HG02610 (cell line): Measurements from ENCODE around the gene LRRTM1.

Source experiments
- ATAC-seq: cut with Tn5 transposase; IDR thresholded peaks from one replicate; pipeline ENCODE4 v1.9.1; 2021; ENCODE audit warnings: mild to moderate bottlenecking, moderate library complexity; ENCODE audit not compliant: unreplicated experiment

Gene LRRTM1

DNA sequence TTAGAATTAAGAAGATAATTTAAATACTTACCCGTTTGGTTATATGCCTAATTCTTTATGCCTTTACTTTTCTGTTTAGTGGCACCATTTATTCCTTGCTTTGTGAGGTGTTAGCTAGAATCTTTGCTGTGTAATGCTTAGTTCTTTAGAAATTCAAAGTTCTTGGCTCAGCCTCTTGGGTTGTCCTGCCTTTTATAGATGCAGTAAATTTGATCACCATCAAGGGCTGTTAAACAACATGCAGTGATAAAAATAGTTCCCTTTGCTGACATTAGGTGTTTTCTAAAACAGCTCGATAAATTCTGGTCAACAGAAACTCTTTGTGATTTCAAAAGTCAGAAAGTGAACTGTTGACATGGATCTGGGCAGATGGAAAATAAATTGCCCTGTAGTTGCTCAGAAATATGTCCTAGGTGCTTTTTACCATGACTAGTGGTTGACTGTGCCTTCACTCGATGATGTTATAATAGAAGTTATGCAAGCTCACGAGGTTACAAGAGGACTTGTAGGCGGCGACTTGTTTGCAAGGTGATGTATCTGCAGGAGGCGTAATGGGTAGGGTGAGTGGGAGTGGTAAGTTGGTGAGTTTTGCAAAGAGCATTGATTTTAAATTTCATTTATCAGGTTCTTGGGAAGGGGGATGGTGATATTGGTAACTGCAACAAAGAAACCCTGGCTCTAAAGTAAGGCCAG, 52.1 kb downstream of the LRRTM1 start:
- ATAC-seq = no peak
